NCI-H748 (cell line): ENCODE measurements around the gene AKAP13.
"Not testable (repeated sequence)": the region's sequence is repeated elsewhere in the genome, so short reads cannot be mapped to it uniquely, and the experiment has no call there.

Source experiments
- DNase-seq: peaks from one replicate; lab custom pipeline; 2025; ENCODE audit not compliant: unreplicated experiment; lab: John Stamatoyannopoulos, UW

Gene AKAP13

GRCh38 chr15:85474700-85475316 is 94.4 kb downstream of the AKAP13 start:
- no peak for DNase-seq

GRCh38 chr15:85475317-85475701 is 94.9 kb downstream of the AKAP13 start:
- DNase-seq = no peak

DNA sequence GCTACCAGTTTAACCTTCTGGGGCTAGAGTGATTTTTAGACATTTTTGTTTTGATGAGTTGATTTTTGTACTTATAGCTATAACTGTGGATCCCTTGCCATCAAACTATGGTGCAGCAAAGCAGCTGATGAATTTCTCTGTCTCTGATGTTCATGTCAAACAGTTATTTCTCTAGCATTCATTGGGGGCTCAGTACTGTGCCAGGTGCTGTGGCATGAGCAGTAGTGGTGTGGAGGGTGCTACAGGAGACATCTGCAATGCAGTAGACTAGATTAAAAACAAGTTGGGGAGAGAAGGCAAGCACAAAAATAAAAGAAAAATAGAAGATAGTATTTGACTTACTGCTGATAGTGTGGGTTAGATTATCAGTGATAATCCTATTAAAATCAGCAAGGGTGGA is 95.3 kb downstream of the AKAP13 start:
- no peak for DNase-seq

GRCh38 chr15:85477061-85477460 is 96.7 kb downstream of the AKAP13 start:
- no peak for DNase-seq

GRCh38 chr15:85477730-85478129 is 97.3 kb downstream of the AKAP13 start:
- no peak for DNase-seq

GRCh38 chr15:85479071-85479647 is 98.8 kb downstream of the AKAP13 start:
- peak; percentile 67 for DNase-seq

DNA sequence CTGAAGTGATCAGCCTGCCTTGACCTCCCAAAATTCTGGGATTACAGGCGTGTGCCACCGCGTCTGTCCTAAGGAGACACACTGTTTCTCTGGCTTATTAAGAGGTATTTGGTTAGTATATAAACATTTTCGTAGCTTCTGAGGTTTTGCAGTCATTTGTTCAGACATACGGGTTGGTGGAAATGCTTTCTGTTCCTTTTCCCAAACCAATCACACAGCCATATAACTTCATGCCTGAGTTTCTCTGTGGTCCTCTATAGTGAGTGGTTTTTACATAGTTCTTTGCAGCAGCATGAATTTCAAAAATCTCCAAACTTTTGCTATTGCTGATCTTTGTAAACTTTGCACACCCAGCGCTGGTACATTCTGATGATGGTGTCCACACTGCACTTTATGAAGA is 100.5 kb downstream of the AKAP13 start:
- no peak for DNase-seq

GRCh38 chr15:85481543-85481942 is 101.1 kb downstream of the AKAP13 start:
- DNase-seq = not testable (repeated sequence)

- DNase-seq = no peak
Measured at GRCh38 chr15:85482894-85483293, 102.5 kb downstream of the AKAP13 start.

DNA sequence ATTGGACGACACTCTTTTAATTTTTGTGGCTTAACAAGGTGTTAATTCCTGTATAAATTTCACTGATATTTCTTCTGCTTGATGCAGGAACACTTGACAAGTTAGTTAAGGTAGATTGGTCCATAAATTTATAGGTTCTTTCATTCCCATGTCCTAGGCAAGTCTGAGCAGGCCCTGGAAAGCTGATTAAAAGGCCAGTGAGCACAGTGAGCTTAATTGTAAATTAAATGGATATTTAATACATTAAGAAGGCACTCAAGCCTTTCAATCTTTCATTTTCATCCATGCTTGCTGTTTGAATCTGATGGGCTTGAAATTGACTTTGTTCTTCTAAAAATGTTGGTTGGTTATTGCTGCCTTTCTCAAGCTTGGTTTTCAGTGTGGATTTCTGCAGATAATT is 103.6 kb downstream of the AKAP13 start:
- peak; percentile 0 for DNase-seq

- not testable (repeated sequence) for DNase-seq
Measured at GRCh38 chr15:85484923-85485322, 104.5 kb downstream of the AKAP13 start.

DNA sequence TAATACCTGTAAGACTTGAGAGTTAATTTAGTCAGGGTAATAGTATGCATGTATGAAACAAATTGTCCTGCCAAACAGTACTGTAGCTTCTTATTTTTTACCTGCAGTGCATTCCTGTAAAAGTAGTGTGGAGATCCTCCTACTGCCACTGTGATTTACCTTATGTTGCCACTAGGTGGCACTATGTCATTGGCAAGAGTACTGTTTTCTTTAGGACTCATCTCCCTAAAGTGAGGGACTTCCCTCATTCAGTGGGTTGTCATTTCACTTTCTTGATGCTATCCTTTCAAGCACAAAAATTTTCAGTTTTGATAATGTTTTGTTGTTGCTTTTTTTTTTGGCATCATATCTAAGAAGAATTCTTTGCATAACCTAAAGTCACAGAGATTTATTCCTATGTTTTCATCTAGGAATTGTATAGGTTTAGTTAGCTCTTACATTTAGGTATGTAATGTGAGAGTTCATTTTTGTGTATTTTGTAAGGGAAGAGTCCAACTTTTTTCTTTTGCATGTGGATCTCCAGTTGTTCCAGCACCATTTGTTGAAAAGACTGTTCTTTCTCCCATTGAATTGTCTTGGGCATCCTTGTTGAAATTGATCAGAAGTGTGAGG is 105.7 kb downstream of the AKAP13 start:
- DNase-seq = peak; percentile 73

- not testable (repeated sequence) for DNase-seq
Measured at GRCh38 chr15:85487796-85488195, 107.4 kb downstream of the AKAP13 start.

DNA sequence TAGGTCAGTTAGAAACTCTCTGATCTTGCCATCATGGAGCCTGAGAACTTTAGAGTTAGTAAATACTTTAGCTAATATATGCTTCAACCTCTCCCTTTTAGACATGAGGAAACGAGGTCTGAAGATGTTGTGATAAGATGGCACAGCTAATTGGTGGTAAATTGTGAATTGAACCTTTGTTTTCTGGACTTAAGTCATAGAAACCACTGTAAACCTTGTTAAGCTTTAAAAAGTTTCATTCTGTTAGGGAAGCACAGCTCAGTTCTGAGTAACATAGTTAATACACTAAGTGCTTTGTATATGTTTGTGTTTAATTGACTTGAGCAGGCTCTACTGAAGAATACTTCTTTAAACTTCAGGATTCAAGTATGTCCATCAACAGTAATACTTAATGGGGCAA is 108.6 kb downstream of the AKAP13 start:
- no peak for DNase-seq

- DNase-seq = no peak
Measured at GRCh38 chr15:85489773-85490493, 109.5 kb downstream of the AKAP13 start.

- DNase-seq = no peak
Measured at GRCh38 chr15:85490856-85491255, 110.5 kb downstream of the AKAP13 start.

DNA sequence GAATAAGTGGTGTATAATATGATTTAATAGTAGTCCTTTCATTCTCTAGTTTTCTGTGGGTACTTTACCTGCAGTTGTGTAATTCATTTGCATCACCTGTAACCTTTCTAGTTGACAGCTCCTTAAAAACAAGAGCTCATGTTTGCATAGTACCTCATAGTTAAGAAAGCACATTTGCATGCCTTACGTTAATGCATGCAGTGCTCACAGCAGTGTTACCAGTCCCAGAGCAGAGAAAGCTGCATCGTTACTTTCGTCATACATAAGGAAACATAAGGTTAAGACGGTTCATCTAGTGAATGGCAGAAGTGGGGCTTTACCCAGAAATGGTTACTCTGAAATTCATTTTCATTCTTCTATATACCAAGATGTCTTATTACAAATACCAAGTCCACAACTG is 111.3 kb downstream of the AKAP13 start:
- DNase-seq = no peak

GRCh38 chr15:85492406-85492805 is 112.0 kb downstream of the AKAP13 start:
- no peak for DNase-seq

GRCh38 chr15:85493260-85493659 is 112.9 kb downstream of the AKAP13 start:
- DNase-seq = no peak

GRCh38 chr15:85494048-85494777 is 113.8 kb downstream of the AKAP13 start:
- no peak for DNase-seq

GRCh38 chr15:85495096-85495495 is 114.7 kb downstream of the AKAP13 start:
- DNase-seq = no peak
